GM12891 (cell line): ENCODE data around the gene DCAF15. TPM values are rescaled to one million over a fixed set of nuclear protein-coding genes. Genes with fewer than 3 reads are reported as not detected.

Source experiments
- DNase-seq: peaks from one replicate; pipeline ENCODE4 v3.0.0; 2011; ENCODE audit warnings: low spot score; ENCODE audit not compliant: insufficient read length
- FAIRE-seq: peaks from 2 replicates; lab custom pipeline; 2011; peaks lifted over from hg19 to GRCh38; lab: Jason Lieb, UNC
- PAX5 ChIP-seq: IDR thresholded peaks from 2 replicates; pipeline ENCODE4 v1.6.1; 2011; ENCODE audit warnings: low read length, moderate library complexity, mild to moderate bottlenecking; ENCODE audit not compliant: insufficient read depth, severe bottlenecking
- POLR2A ChIP-seq: IDR thresholded peaks from 2 replicates; pipeline ENCODE4 v1.6.1; 2011; ENCODE audit warnings: low read depth, low read length, control low read depth
- POLR2AphosphoS5 ChIP-seq: IDR thresholded peaks from 2 replicates; pipeline ENCODE4 v1.6.1; 2011; ENCODE audit warnings: low read depth, low read length, control low read depth
- POU2F2 ChIP-seq: IDR thresholded peaks from 2 replicates; pipeline ENCODE4 v1.6.1; 2011; ENCODE audit warnings: low read depth, mild to moderate bottlenecking, control low read depth, low read length, moderate library complexity
- SPI1 ChIP-seq: IDR thresholded peaks from 2 replicates; pipeline ENCODE4 v1.6.1; 2011; ENCODE audit warnings: low read depth, low read length, control low read depth
- TAF1 ChIP-seq: IDR thresholded peaks from 2 replicates; pipeline ENCODE4 v1.6.1; 2011; ENCODE audit warnings: low read depth, low read length, control low read depth
- polyA plus RNA-seq: library from polyadenylated mRNA; unstranded; fragments of >200 nt; gene quantifications from one replicate; pipeline ENCODE4 v1.2.1, GENCODE V29; 2012; ENCODE audit warnings: low read depth, missing spikeins, inconsistent platforms; ENCODE audit not compliant: missing spikeins

Gene DCAF15, protein sequence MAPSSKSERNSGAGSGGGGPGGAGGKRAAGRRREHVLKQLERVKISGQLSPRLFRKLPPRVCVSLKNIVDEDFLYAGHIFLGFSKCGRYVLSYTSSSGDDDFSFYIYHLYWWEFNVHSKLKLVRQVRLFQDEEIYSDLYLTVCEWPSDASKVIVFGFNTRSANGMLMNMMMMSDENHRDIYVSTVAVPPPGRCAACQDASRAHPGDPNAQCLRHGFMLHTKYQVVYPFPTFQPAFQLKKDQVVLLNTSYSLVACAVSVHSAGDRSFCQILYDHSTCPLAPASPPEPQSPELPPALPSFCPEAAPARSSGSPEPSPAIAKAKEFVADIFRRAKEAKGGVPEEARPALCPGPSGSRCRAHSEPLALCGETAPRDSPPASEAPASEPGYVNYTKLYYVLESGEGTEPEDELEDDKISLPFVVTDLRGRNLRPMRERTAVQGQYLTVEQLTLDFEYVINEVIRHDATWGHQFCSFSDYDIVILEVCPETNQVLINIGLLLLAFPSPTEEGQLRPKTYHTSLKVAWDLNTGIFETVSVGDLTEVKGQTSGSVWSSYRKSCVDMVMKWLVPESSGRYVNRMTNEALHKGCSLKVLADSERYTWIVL
- 30.0 TPM for polyA plus RNA-seq

DNA sequence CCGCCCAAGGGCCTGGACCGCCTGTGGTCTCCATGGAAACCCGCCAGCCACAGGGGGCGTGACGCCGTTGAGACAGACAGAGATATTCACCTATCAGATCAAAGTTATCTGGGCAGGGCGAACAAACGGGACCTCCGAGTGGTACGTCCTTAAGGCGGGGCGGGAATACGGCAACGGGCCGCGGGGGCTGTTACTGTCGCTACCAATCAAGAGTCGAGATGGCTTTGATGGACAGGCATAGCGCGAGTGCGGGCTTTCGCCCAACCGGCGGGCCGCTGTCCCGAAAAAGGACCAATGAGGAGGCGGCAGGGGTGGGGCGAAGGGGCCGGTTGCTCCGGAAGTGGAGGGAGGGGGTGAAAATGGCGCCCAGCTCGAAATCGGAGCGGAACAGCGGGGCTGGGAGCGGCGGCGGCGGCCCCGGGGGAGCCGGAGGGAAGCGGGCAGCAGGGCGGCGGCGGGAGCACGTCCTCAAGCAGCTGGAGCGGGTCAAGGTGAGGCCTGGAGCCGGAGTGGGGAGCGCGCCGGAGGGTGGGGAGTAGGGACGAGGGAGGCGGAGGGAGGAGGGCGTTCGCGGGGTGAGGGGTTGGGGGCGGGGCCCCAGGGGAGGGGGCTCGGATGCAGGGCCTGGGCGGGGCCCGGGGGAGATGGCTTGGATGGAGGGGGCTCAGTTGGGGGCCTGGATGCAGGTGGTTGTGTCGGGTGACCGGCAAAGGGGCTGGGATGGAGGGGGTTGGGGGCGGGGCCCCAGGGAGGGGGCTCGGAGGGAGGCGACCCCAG lies at the start of gene DCAF15:
TSS of gene DCAF15 (plus strand) at position 356 of the 777 bp plus-strand sequence. CDS start at position 360, 4 bp downstream.
- peak; percentile 59; the same call in 1 of the 2 replicates for TF ChIP-seq POLR2A
- TF ChIP-seq POLR2AphosphoS5: no peak
- no peak for TF ChIP-seq POU2F2
- 0 out of 2 replicates have a peak, but pooled peaks have one; percentile 4 for TF ChIP-seq SPI1
- TF ChIP-seq TAF1: peak; percentile 91
- DNase-seq (peak; percentile 100), FAIRE-seq (peak; percentile 99)

DNA sequence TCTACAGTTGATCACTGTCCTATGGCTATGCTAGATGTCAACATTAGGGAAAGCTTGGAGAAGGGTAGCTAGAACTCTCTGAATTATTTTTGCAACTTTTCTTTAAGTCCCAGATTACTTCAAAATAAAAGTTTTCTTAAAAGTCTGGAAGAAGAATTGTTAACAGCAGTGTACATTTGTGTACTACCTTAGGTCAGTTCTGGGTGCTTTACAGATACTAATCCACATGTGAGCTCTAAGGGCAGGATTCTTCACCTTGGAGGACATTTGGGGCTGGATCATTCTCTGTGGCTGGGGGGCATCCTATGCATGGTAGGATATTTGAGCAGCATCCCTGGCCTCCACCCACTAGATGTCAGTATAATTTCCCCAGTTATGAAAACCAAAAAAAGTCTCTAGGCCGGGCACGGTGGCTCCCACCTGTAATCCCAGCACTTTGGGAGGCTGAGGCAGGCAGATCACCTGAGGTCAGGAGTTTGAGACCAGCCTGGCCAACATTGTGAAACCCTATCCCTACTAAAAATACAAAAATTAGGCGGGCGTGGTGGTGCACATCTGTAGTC lies 49.2 kb upstream of the DCAF15 start:
- 0 out of 2 replicates have a peak, but pooled peaks have one; percentile 25 for TF ChIP-seq POU2F2
- TF ChIP-seq PAX5: no peak
- no peak for FAIRE-seq
- no peak for DNase-seq

DNA sequence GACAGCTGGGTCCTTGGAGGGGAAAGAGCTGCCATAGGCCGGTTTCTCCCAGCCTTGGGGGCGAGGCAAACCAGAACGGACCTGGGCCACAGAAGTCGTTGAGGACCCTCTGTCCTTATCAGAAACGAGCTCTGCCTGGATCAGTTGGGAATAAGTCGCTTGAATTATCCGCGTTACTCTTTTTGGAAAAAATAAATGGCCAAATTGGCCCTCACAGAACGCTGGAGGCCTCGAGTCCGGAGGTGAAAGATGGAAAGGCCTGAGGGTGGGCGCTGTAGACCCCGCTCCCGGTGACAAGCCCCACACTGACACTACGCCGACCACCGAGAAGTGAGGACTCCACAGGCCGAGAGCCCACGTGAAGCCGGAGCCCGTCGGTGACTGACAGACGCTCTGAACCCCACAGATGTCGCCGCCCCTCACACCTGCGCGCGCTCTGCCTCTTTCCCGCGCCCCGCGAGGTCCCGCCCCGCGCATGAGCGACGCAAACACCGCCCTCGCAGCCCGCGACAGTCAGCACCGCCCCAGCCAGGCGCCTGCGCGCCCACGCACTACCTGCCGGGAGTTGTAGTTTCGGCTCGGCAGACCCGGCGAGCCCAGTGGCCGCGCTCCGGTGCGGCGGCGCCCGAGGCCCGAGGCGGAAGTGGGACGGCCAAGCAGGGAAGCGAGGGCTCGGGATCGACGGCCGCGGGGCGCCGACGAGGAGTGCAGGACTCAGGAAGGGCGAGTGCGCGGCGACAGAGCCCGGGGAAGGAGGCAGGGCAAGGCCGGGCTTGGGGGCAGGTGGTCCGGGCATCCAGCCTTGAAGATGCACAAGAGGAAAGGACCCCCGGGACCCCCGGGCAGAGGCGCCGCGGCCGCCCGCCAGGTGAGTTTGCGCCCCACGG lies 46.4 kb upstream of the DCAF15 start, which contains the start of the genes BRME1 and CC2D1A:
TSS of gene BRME1 (minus strand) at position 484 of the 887 bp plus-strand sequence. CDS start 1,225 bp downstream, outside the sequence.
TSS of gene CC2D1A (plus strand) at position 568 of the 887 bp plus-strand sequence. CDS start at position 809, 241 bp downstream.
- TF ChIP-seq POU2F2 (no peak), PAX5 (peak; percentile 28), SPI1 (peak; percentile 25; the same call in 1 of the 2 replicates), POLR2AphosphoS5 (no peak), POLR2A (peak; percentile 51; the same call in 1 of the 2 replicates)
- DNase-seq: peak; percentile 100
- peak; percentile 99 for FAIRE-seq

GRCh38 chr19:13906521-13906904 lies 45.8 kb upstream of the DCAF15 start:
- FAIRE-seq: no peak

GRCh38 chr19:13906910-13907309 lies 45.4 kb upstream of the DCAF15 start:
- FAIRE-seq (no peak), DNase-seq (no peak)
- TF ChIP-seq POLR2A (no peak), TAF1 (no peak), POLR2AphosphoS5 (no peak), POU2F2 (no peak), PAX5 (no peak), SPI1 (no peak)

More at GRCh38 chr19:13906521-13906904, 45.8 kb upstream of the DCAF15 start:
- no peak for DNase-seq
- TF ChIP-seq POU2F2: no peak
- TF ChIP-seq POLR2A: no peak
- no peak for TF ChIP-seq TAF1
- TF ChIP-seq PAX5: no peak
- no peak for TF ChIP-seq POLR2AphosphoS5
- TF ChIP-seq SPI1: no peak

DNA sequence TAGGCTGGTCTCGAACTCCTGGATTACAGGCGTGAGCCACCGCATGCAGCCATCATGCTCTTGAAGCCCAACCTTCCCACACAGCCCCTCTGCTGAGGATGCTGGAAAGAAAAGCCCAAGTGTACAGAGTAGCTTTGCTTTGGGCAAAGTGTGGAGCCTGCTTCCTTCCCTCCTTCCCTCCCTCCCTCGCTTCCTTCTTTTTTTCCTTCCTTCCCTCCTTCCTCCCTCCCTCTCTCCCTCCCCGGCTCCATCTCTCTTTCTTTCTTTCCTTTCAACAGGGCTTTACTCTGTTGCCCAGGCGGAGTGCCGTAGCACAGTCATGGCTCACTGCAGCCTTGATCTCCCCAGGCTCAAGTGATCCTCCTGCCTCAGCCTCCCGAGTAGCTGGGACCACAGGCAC lies 43.6 kb upstream of the DCAF15 start:
- TF ChIP-seq POLR2A: no peak
- DNase-seq: no peak
- no peak for FAIRE-seq

DNA sequence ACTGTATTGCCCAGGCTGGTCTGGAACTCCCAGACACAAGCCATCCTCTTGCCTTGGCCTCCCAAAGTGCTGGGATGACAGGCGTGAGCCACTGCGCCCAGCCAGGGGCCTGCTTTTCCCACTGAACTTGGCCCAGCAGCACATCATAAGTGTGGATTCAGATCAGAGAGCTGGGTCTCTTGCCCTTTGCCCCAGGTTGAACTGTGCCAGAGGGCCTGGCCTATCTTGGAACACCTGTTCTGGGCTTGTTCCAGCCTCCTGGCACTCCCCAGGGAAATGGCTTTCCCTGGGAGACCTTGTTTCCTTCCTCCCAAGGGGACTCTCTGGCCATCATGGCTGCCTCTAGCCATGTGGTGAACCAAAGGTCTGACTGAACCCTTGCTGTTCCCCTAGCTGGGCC lies 42.9 kb upstream of the DCAF15 start:
- FAIRE-seq (no peak), DNase-seq (no peak)
- TF ChIP-seq SPI1 (no peak), PAX5 (no peak), TAF1 (no peak), POLR2AphosphoS5 (no peak), POLR2A (no peak), POU2F2 (no peak)

DNA sequence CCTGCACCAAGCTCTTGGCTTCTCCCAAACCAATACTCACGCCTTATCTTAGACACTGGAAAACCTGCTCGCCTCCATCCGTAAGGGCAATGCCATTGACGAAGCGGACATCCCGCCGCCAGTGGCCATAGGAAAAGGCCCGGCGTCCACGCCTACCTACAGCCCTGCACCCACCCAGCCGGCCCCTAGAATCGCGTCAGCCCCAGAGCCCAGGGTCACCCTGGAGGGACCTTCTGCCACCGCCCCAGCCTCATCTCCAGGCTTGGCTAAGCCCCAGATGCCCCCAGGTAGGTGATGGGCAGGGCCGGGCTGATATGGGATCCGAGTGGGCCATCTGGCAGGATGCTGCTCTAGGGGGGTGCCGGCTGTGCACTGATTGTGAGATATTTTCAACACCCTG lies 39.0 kb upstream of the DCAF15 start:
- no peak for TF ChIP-seq SPI1
- TF ChIP-seq PAX5: no peak
- TF ChIP-seq POLR2AphosphoS5: no peak
- TF ChIP-seq TAF1: no peak
- no peak for TF ChIP-seq POU2F2
- TF ChIP-seq POLR2A: no peak
- DNase-seq (no peak), FAIRE-seq (no peak)

DNA sequence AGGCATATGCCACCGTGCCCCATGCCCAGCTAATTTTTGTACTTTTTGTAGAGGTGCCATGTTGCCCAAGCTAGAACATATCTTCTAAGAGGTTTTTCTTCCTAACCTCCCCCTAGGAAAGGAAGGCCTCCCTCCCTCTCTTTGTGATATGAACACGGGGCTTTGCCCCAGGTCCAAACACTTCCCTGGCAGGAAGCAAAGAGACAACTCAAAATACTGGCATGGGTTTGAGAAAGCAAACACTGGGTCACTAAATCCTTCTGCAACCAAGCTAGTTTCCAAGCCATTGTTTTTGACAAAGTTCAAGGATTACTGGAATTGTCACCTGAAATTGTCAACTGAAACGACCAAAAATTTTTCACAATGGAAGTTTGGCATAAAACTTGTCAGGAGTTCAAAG lies 37.5 kb upstream of the DCAF15 start:
- FAIRE-seq (no peak), DNase-seq (no peak)
- no peak for TF ChIP-seq POLR2A
- no peak for TF ChIP-seq POU2F2
- no peak for TF ChIP-seq SPI1
- no peak for TF ChIP-seq POLR2AphosphoS5
- no peak for TF ChIP-seq TAF1
- no peak for TF ChIP-seq PAX5

GRCh38 chr19:13917888-13918406 lies 34.4 kb upstream of the DCAF15 start:
- no peak for DNase-seq
- FAIRE-seq: no peak
- TF ChIP-seq TAF1 (no peak), SPI1 (no peak), POLR2A (no peak), PAX5 (no peak), POLR2AphosphoS5 (no peak), POU2F2 (no peak)
